HepG2 (cell line): ENCODE results near the gene SEC14L5. TPM values are rescaled to one million over a fixed set of nuclear protein-coding genes. Genes with fewer than 3 reads are reported as not detected.

Experiments
- CC2D1A ChIP-seq: sonication (generic); formaldehyde crosslinking; IDR thresholded peaks from 2 replicates; pipeline ENCODE4 v1.8.1; 2023; ENCODE audit warnings: mild to moderate bottlenecking, missing genetic modification reagents
- DDIT3 ChIP-seq: sonication (generic); formaldehyde crosslinking; IDR thresholded peaks from 2 replicates; pipeline ENCODE4 v1.4.0; 2020; ENCODE audit warnings: mild to moderate bottlenecking, missing genetic modification reagents
- DNMT1 ChIP-seq: sonication (generic); formaldehyde crosslinking; IDR thresholded peaks from 2 replicates; pipeline ENCODE4 v1.5.1; 2020; ENCODE audit warnings: mild to moderate bottlenecking, missing genetic modification reagents
- ELK4 ChIP-seq: sonication (generic); formaldehyde crosslinking; IDR thresholded peaks from 2 replicates; pipeline ENCODE4 v1.9.0; 2021; ENCODE audit warnings: missing genetic modification reagents, borderline replicate concordance
- FOXK2 ChIP-seq: fragments of 450-650 bp; IDR thresholded peaks from 2 replicates; pipeline ENCODE4 v1.6.1; 2016
- KLF16 ChIP-seq, 2 experiments: sonication (generic) in 1 of 2; formaldehyde crosslinking in 1 of 2; IDR thresholded peaks; 2 replicates each; pipeline versions ENCODE4 v1.6.1 to v1.8.0; 2016 to 2023; ENCODE audit warnings: missing genetic modification reagents in 2 of 2, missing compliant biosample characterization in 1 of 2
- NFE2L1 ChIP-seq: sonication (generic); formaldehyde crosslinking; IDR thresholded peaks from 2 replicates; pipeline ENCODE4 v1.4.0; 2020; ENCODE audit warnings: missing genetic modification reagents, mild to moderate bottlenecking, borderline replicate concordance
- NR1H2 ChIP-seq: sonication (generic); formaldehyde crosslinking; IDR thresholded peaks from 2 replicates; pipeline ENCODE4 v1.8.1; 2022; ENCODE audit warnings: low read depth, missing genetic modification reagents, borderline replicate concordance
- PCBP2 ChIP-seq: fragments of 200-400 bp; formaldehyde crosslinking; optimal IDR thresholded peaks from 2 replicates; pipeline ENCODE3; 2018; ENCODE audit warnings: low read length, low read depth; ENCODE audit not compliant: poor library complexity, severe bottlenecking
- SNAPC4 ChIP-seq: sonication (generic); formaldehyde crosslinking; IDR thresholded peaks from 2 replicates; pipeline ENCODE4 v1.4.0; 2020; ENCODE audit warnings: mild to moderate bottlenecking, missing genetic modification reagents
- SRSF1 ChIP-seq: fragments of 200-400 bp; formaldehyde crosslinking; optimal IDR thresholded peaks from 2 replicates; pipeline ENCODE3; 2017; ENCODE audit warnings: mild to moderate bottlenecking, low read depth, low read length, moderate library complexity
- ZBTB44 ChIP-seq: sonication (generic); formaldehyde crosslinking; IDR thresholded peaks from 2 replicates; pipeline ENCODE4 v1.4.0; 2020; ENCODE audit warnings: missing genetic modification reagents
- ZBTB7B ChIP-seq: sonication (generic); formaldehyde crosslinking; IDR thresholded peaks from 2 replicates; pipeline ENCODE4 v1.4.0; 2020; ENCODE audit warnings: missing genetic modification reagents
- ZNF484 ChIP-seq: sonication (generic); formaldehyde crosslinking; IDR thresholded peaks from 2 replicates; pipeline ENCODE4 v1.5.1; 2020; ENCODE audit warnings: mild to moderate bottlenecking, low read depth, missing genetic modification reagents, borderline replicate concordance
- ZNF558 ChIP-seq: sonication (generic); formaldehyde crosslinking; IDR thresholded peaks from 2 replicates; pipeline ENCODE4 v1.9.0; 2022; ENCODE audit warnings: mild to moderate bottlenecking, missing genetic modification reagents, borderline replicate concordance
- ZSCAN9 ChIP-seq: IDR thresholded peaks from 2 replicates; pipeline ENCODE4 v1.6.1; 2016; ENCODE audit warnings: borderline replicate concordance
- polyA plus RNA-seq, 8 experiments: library from polyadenylated mRNA; depleted of rRNA in 3 of 8; stranded (reverse) in 7 of 8; unstranded in 1 of 8; fragments of >200 nt; fragmentation: Illumina TruSeq in 4 of 8; extraction: Trizol in 4 of 8; gene quantifications; 2 replicates each; pipeline versions ENCODE4 v1.2.1 to v1.2.3, GENCODE V29; 2011 to 2016; ENCODE audit warnings: low read depth in 4 of 8, missing spikeins in 1 of 8, mixed read lengths in 1 of 8; ENCODE audit not compliant: insufficient read depth in 1 of 8
- total RNA-seq, 5 experiments: library from RNA; depleted of rRNA; stranded (reverse); fragments of >200 nt; fragmentation: Illumina TruSeq; extraction: Trizol; gene quantifications; 2 replicates each; pipeline ENCODE4 v1.2.3, GENCODE V29; 2016; ENCODE audit warnings: low read depth in 1 of 5

The SEC14L5 gene
- total and polyA plus RNA-seq, 2 of the 13 experiments (the other 11 are each of a cell fraction or from before 2014, with no cell fraction given): 0.40 to 0.42 TPM

GRCh38 chr16:4957420-4957719 lies 760 bp upstream of the SEC14L5 start (continued):
- TF ChIP-seq DDIT3 (CRISPR knock-in tag) (no peak), PCBP2 (no peak), ZBTB44 (CRISPR knock-in tag) (no peak), ELK4 (CRISPR knock-in tag) (no peak), CC2D1A (CRISPR knock-in tag) (no peak), KLF16 (CRISPR knock-in tag; IDR thresholded peaks at IDR 0.05) (no peak), ZBTB7B (CRISPR knock-in tag) (0 out of 2 replicates have a peak, but pooled peaks have one; percentile 76), NFE2L1 (CRISPR knock-in tag) (no peak), ZSCAN9 (CRISPR knock-in tag) (peak; percentile 35; the same call in 1 of the 2 replicates), FOXK2 (no peak), DNMT1 (CRISPR knock-in tag) (no peak), NR1H2 (CRISPR knock-in tag) (no peak), SRSF1 (no peak), ZNF558 (no peak), SNAPC4 (no peak), ZNF484 (no peak)
